ENCODE results near the gene DOK3.

DNA sequence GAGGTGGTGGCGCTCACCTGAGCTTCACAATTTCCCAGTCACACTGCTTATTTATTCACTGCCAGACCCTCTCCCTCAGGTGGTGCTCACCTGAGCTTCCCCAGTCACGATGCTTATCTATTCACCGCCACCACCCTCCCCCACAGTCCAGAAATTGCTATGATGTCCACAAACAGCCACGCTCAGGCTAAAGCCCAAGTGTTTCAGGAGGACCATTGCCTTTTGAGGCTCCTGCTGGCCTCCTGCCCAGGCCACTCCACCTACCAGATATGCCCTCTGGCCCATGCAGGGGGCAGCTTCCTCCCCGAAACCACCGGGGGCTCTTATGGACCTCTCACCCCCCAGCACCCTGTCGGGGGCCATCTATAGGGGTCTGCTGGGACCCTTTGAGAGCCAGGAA lies 16.8 kb downstream of the DOK3 start:
- TF ChIP-seq, protein P1, sequence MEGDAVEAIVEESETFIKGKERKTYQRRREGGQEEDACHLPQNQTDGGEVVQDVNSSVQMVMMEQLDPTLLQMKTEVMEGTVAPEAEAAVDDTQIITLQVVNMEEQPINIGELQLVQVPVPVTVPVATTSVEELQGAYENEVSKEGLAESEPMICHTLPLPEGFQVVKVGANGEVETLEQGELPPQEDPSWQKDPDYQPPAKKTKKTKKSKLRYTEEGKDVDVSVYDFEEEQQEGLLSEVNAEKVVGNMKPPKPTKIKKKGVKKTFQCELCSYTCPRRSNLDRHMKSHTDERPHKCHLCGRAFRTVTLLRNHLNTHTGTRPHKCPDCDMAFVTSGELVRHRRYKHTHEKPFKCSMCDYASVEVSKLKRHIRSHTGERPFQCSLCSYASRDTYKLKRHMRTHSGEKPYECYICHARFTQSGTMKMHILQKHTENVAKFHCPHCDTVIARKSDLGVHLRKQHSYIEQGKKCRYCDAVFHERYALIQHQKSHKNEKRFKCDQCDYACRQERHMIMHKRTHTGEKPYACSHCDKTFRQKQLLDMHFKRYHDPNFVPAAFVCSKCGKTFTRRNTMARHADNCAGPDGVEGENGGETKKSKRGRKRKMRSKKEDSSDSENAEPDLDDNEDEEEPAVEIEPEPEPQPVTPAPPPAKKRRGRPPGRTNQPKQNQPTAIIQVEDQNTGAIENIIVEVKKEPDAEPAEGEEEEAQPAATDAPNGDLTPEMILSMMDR (IDR thresholded peaks at IDR 0.05; ENCODE audit: borderline replicate concordance, extremely low read depth, low read length, poor library complexity, severe bottlenecking): no peak
- TF ChIP-seq EZH2 (IDR thresholded peaks at IDR 0.05; ENCODE audit: borderline replicate concordance, low read depth, low read length, severe bottlenecking): no peak

Data from DND-41 (cell line).